PFSK-1 (cell line): ENCODE results near the gene SUN2.

ENCODE experiments used
- FOXP2 ChIP-seq: optimal IDR thresholded peaks from 2 replicates; pipeline ENCODE3; 2011; ENCODE audit warnings: borderline replicate concordance, control low read depth, inconsistent platforms; ENCODE audit not compliant: insufficient read depth; ENCODE audit errors: extremely low read length, extremely low read depth
- POLR2AphosphoS5 ChIP-seq: IDR thresholded peaks from 2 replicates; pipeline ENCODE4 v1.6.1; 2012; ENCODE audit warnings: low read depth, mild to moderate bottlenecking, control low read depth, low read length, moderate library complexity
- REST ChIP-seq, 2 experiments: IDR thresholded peaks; 2 replicates each; pipeline versions ENCODE4 v1.6.1 to v1.8.0; 2011 to 2012; ENCODE audit warnings: low read depth in 2 of 2, low read length in 2 of 2, control low read depth in 1 of 2, inconsistent platforms in 1 of 2, mild to moderate bottlenecking in 1 of 2, moderate library complexity in 1 of 2; ENCODE audit not compliant: insufficient read depth in 1 of 2
- SIN3A ChIP-seq: IDR thresholded peaks from 2 replicates; pipeline ENCODE4 v1.6.1; 2012; ENCODE audit warnings: mild to moderate bottlenecking, low read length, moderate library complexity, borderline replicate concordance; ENCODE audit not compliant: insufficient read depth
- TAF1 ChIP-seq: IDR thresholded peaks from 2 replicates; pipeline ENCODE4 v1.6.1; 2012; ENCODE audit warnings: low read length, control low read depth, borderline replicate concordance; ENCODE audit not compliant: insufficient read depth

The SUN2 gene

GRCh38 chr22:38729946-38730345 lies 25.9 kb downstream of the SUN2 start:
- no peak for TF ChIP-seq POLR2AphosphoS5
- no peak for TF ChIP-seq REST (IDR thresholded peaks at IDR 0.05; ENCODE audit: insufficient read depth in 1 of 2, low read depth in 2 of 2, low read length in 2 of 2)

DNA sequence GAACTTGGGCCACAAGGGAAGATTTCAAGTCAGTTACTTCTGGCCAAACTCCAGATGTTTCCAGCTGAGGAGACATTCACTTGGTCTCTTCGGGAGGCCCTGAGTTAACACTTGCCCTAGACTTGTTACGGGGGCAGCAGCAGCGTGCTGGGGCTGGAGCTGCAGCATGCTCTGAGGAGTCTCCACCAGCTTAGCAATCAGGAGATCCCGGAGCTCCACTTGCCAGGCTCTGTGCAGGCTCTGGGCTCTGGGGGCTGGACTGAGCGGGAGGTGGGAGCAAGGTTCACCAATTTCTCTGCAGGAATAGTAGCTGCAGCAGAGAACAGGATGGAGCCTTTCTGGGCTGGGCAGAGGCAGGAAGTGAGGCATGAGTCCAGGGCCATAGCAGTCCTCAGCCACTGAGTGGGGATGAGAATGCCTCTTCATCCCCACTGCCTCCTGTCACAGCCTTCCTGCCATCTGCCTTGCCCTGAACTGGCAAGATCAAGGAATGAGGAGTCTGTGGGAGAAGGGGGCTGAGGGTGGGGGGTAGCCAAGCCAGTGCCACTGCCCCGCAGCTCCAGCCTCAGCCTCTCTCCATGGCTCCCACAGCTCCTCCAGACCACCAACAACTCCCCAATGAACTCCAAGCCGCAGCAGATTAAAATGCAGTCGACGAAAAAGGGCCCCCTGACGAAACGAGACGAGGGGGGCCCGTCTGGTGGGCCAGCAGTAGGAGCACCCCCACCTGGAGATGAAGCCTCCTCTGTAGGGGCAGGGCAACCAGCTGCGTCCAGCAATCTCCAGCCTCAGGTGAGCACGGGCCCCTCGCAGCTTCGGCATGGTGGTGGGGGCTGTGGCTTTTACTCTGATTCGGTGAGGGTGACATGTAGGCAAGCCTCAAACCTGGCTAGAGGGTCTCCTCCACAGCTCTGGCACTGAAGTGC lies 26.7 kb downstream of the SUN2 start:
- TF ChIP-seq POLR2AphosphoS5 (no peak), SIN3A (no peak), REST (IDR thresholded peaks at IDR 0.05; ENCODE audit: insufficient read depth in 1 of 2, low read depth in 2 of 2, low read length in 2 of 2) (no peak), TAF1 (no peak), FOXP2 (no peak)

GRCh38 chr22:38727530-38728451 lies 28.0 kb downstream of the SUN2 start:
- TF ChIP-seq TAF1 (no peak), FOXP2 (no peak)

- TF ChIP-seq POLR2AphosphoS5 (no peak), TAF1 (no peak), REST (IDR thresholded peaks at IDR 0.05; ENCODE audit: insufficient read depth in 1 of 2, low read depth in 2 of 2, low read length in 2 of 2) (no peak), SIN3A (no peak), FOXP2 (no peak)
Measured at GRCh38 chr22:38727123-38727522, 28.7 kb downstream of the SUN2 start.

DNA sequence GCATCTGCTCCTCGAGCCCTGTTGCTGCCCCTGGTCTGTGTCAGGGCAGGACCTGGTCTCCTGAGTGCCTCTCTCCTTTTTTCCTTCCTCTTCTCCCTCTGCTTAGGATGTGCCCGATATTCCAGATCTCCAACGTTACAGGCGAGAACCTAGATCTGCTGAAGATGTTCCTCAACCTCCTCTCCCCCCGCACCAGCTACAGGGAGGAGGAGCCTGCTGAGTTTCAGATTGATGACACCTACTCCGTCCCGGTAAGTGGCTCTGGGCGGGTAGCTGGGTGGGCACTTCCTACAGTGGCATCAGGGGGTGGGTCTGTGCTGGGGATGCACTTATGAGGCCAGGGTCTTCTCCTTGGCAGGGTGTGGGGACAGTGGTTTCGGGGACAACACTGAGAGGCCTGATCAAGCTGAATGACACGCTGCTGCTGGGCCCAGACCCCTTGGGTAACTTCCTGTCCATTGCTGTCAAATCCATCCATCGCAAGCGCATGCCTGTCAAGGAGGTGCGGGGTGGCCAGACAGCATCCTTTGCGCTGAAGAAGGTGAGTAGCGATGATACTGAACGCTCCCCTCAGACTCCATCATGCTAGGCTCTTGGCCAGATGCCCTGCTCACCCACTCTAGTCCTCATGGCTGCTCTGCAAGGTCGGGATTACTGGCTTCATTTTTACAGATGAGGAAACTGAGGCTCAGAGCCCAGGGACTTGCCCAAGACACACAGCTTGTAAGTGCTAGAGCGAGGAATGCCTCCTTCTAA lies 29.7 kb downstream of the SUN2 start:
- TF ChIP-seq POLR2AphosphoS5, result no peak
- no peak for TF ChIP-seq TAF1
- TF ChIP-seq REST (IDR thresholded peaks at IDR 0.05; ENCODE audit: insufficient read depth in 1 of 2, low read depth in 2 of 2, low read length in 2 of 2), result no peak
- TF ChIP-seq SIN3A, result no peak
- no peak for TF ChIP-seq FOXP2
